HG03025 (cell line): ENCODE measurements around the gene PCK1.

Experiments
- ATAC-seq: cut with Tn5 transposase; IDR thresholded peaks from one replicate; pipeline ENCODE4 v1.9.1; 2021; ENCODE audit warnings: mild to moderate bottlenecking, moderate library complexity; ENCODE audit not compliant: unreplicated experiment, low FRiP score

Gene PCK1

DNA sequence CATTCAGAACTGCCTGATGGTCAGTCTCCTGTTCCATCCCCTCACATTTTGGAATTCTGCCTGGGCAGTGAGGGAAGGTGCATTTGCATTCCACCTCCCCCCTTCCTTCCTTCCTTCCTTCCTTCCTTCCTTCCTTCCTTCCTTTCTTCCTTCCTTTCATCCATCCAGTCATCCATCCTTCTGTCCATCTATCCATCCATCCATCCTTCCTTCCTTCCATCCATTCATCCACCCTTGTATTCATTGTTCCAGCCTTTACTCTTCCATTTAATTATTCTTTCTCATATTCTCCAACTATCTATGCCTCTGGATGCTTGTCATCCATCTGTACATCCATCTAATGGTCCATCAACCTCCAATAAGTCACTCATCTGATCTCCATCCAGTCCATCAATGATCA lies 14.0 kb downstream of the PCK1 start:
- no peak for ATAC-seq

DNA sequence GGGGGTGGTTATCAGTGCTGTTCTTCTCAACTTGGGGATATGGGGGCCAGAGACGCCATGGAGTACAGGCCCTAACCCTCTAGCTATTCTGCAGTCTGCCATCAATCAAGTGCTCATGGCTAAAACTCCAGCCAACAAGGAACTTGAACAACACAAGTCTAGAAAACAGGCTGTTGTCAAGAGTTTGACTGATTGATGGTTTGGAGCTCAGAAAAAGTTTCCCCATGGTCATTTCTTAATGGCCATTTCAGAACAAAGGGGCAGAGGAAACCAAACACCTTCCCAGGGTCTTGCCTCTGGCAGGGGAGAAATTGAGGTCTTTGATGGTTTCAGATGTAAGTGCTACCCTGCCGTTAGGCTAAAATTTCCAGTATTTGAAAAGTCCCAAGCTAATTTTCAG lies 15.1 kb downstream of the PCK1 start:
- no peak for ATAC-seq

GRCh38 chr20:57576617-57577550 lies 16.0 kb downstream of the PCK1 start:
- no peak for ATAC-seq

DNA sequence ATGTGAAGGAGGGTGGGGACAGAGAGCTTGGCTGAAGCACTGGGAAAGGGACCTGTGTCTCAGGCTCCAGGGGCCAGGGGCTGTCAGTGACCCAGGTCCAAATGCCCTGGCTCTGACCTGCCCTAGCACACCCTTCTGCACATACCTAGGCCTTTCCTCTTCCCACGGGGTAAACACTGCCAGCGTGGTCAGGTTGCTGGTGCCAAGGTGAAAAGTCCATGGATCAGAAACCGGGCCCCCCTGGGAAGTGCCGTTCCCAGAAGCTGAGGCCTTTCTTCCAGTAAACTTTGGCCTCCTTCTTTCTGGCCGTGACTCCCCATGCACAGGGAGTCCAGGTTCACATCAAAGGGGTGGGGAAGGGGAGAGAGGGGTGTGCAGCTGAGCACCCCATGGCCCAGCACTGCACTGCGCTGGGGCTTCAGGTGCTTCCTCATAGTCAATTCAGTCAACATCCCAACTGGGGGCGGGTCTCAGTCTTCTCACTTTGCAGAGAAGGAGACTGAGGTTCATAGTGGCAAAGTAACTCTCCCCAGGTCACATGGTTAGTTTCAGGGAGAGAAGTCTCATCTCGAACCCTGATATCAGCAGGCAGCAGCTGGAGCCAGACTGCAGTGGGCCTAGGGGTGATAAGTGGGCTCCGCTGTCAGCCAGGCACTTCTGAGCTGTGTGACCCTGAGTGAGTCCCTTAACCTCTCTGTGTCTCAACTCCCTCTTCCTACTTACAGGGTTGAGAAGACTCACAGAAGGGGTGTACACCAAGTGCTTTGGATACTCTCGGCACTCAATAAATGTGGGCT lies 17.0 kb downstream of the PCK1 start:
- ATAC-seq = no peak

DNA sequence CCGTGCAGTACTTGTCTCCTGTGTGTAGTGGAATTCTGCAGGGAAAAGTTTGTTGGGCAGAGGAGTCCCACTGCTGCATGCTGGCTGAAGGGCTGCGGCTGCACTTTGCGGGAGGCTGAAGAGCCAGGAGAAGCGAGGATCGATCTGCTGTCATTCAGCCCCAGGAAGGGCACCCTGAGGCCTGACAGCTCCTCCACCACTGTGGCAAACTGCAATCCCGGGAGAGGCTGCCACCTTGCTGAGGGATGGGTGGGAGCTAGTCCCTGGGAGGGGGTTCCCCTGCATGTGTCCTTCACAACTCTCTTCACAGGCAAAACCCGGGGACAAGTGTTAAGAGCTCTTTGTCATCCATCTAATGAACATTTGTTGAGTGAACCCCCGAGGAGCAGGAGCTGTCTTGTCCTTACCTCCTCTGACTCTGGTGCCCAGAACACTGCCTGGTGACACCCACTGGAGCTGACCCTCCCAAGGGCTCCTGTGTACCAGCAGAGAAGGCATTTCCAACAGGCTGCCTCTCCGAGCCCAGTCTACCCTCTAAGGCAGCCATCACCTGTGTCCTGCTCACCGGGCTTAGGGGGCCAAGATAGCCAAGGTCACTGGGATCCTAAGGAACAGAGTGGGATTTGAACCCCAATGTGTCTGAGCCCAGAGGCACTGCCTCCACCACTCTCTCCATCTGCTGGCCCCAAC lies 17.7 kb downstream of the PCK1 start:
- no peak for ATAC-seq

DNA sequence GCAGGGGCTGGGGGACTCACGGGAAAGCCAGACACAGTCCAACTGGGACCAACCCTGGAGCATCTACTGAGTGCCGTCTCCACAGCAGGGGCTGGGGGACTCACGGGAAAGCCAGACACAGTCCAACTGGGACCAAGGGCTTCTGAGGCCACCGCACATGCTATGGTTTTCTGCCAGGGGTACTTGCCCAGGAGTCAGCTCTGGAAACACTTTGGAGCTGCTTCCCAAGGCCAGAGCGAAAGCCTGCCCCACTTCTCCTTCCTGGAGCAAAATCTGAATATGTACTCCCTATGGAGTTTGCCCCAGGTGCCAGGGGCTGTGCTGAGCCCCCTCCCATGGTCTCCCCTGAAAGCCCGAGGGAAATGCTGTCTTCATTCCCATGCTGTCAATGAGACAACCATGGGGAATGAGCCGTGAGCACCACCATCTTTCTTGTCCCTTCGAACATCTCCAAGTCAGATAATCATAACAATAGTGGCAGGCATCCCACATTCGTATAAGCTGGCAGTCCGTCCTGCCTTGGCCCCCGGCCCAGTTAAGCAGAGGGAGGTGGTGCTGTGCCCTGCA lies 18.5 kb downstream of the PCK1 start:
- ATAC-seq = no peak

DNA sequence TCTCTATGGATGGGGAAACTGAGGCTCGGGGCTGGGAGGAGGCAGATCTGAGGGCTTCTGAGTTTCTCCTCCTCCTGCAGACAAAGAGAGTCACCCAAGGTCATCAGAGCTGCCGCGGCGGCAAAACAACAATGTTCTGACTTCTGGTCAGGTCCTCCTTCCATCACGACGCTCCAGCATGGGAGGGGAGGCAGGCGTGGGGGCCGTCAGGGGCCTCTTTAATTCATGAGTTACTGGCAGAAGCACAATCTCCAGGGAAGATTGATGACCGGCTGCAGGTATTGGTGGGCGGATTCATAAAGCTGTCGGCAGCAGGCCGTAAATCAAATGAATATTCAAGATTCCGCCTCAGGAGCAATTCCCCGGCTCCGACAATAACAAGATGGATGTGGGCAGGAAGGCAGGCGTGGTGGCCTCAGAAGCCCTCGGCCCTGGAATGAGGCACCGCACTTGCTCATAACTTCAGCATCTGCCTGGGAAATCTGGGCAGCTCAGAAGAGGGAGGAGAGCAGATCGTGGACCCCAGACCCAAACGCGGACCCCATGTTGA lies 19.1 kb downstream of the PCK1 start:
- no peak for ATAC-seq

DNA sequence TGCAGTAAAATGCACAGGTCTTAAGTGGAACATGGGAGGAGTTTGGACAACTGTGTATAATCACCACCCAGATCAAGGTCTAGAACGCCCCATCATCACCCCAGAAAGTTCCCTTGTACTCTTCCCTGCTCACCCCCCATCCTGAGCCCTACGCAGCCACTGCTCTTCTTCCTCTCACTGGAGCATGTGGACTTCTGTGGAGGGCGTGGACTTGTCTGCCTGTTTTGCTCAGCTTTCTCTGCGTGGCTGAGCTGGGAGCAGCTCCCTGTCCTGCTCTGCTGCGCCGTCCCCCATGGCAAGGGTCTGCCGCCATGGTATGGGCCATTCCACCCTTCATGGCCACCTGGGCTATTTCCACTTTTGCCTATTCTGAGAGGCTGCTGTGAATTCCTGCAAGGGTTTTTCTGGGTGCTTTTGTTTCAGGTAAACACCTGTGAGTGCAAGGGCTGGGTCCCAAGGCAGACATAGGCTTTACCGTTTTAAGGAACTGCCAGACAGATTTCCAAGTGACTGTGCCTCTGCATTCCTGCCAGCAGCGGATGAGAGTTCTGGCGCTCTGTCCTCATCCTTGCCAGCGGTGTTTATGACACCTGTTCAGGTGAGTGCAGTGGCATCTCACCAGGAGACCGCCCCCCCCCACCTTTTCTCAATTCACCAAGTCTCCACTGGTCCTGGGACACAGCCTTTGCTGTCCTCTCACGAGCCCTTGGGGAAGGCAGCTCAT lies 19.7 kb downstream of the PCK1 start:
- ATAC-seq = no peak

DNA sequence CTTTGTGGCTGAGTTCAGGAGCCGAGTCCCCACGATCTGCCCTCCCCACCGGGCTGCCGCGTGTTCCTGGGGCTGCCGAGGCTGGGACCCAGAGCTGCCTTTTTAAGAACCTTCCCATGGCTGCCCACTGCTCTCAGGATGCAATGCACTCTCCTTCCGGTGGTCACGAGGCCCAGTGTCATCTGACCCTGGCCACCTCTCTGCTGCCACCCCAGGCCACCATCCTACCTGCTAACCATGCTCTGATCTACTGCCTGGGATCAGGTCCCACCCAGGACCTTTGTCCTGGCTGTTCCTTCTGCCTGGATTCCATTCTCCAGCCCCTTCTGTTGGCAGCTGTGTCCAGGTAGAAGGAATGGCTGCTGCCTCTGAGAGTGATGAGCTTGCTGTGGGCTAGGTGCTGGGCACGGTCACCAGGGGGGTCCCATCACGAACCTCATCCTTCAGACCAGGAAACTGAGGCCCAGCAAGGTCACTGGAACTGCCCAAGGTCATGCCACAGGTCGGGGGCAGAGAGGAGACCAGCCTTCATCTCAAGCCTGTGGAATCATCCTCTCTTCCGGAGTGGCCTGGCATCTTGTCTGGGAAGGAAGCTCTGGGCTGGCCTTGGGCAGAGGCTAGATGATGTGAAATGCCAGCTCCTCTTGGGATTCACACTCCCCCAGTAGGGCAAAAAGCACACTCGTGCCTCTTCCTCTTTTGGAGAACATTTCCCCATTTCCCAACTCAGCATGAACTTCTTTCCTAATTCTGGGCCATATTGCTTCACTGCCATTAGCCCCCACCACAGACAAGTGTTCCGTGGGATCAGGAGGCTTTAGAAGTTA lies 20.5 kb downstream of the PCK1 start:
- ATAC-seq = no peak

- ATAC-seq = no peak
These were observed 21.1 kb downstream of the PCK1 start for GRCh38 chr20:57582029-57582378.

GRCh38 chr20:57582432-57583288 lies 21.8 kb downstream of the PCK1 start:
- no peak for ATAC-seq

- no peak for ATAC-seq
These were observed 22.7 kb downstream of the PCK1 start for GRCh38 chr20:57583289-57584257.

GRCh38 chr20:57584768-57585461 lies 24.0 kb downstream of the PCK1 start:
- no peak for ATAC-seq

DNA sequence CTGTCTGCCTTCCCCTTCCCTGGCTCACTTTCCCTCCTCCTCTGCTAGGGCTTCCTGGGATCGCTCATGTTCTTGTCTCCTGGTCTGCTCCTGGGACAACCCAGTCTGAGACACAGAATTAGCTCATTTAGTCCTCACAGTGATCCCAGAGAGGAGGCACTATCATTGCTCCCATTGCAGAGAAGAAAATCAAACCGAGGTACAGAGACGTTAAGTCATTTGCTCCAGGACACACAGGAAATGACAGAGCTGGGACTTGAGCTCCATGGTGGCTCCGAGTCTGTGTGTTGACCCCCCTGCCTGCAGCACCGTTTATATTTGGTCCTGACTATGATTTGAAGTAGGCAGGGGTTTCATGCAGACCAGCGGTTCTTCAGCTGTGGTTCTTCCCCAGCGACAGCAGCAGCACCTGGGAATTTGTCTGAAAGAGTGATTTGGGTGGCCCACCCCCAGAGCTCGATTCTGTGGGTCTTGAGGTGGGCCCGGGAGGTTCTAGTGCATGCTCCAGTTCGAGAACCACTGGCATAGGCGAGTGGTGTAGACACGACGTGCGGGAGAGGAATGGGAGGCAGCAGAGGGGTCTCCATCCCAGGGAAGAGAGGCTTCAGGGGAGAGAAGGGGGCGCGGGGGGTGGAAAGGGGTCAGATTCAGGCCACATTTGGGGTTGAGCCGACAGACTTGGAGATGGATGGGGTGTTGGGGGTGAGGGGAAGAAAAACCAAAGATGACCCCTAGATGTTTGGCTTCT lies 24.7 kb downstream of the PCK1 start:
- ATAC-seq = no peak

DNA sequence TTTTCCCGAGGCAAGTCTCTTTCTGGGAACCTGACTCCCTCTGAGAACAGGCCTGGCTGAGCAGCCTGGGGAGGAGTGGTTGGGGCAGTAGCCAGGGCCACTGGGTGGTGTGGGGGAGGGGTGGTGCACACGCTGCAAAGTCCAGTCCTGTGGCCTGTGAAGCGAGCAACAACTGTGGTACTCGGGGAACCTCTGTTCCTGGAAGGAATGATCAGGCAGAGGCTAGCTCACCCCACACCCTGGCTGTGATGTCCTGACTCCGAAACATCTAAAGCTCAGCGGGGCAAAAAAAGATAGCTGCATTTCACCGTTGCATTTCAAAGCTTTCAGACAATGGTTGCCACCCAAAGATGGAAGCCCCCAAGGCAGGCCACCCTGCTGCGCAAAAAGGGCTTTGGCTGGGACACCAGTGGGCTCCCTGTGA lies 25.5 kb downstream of the PCK1 start:
- ATAC-seq = no peak

GRCh38 chr20:57586943-57587277 lies 26.0 kb downstream of the PCK1 start:
- ATAC-seq = no peak
